Measurements from ENCODE around the gene OXGR1.

The OXGR1 gene

DNA sequence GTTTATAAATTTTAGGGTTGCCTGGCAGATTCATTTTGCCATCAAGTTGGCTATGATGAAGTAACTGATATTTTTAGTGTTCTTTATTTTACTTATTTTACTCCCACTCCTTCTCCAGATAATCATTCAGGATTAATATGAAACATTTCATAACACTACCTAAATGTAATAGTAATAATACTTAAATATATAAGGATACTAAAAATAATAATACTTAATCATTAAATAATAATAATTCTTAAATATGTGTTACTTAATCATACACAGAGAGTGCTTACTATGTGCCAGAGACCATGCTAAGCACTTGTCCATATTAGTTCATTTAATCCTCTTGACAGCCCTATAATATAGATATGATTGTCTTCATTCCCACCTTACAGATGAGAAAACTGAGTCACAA is 23.0 kb upstream of the OXGR1 start:
- TF ChIP-seq, protein P1, sequence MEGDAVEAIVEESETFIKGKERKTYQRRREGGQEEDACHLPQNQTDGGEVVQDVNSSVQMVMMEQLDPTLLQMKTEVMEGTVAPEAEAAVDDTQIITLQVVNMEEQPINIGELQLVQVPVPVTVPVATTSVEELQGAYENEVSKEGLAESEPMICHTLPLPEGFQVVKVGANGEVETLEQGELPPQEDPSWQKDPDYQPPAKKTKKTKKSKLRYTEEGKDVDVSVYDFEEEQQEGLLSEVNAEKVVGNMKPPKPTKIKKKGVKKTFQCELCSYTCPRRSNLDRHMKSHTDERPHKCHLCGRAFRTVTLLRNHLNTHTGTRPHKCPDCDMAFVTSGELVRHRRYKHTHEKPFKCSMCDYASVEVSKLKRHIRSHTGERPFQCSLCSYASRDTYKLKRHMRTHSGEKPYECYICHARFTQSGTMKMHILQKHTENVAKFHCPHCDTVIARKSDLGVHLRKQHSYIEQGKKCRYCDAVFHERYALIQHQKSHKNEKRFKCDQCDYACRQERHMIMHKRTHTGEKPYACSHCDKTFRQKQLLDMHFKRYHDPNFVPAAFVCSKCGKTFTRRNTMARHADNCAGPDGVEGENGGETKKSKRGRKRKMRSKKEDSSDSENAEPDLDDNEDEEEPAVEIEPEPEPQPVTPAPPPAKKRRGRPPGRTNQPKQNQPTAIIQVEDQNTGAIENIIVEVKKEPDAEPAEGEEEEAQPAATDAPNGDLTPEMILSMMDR (IDR thresholded peaks at IDR 0.05; ENCODE audit: low read depth, low read length) = no peak
- DNase-seq (ENCODE audit: low read depth in 2 of 2) = no peak

DNA sequence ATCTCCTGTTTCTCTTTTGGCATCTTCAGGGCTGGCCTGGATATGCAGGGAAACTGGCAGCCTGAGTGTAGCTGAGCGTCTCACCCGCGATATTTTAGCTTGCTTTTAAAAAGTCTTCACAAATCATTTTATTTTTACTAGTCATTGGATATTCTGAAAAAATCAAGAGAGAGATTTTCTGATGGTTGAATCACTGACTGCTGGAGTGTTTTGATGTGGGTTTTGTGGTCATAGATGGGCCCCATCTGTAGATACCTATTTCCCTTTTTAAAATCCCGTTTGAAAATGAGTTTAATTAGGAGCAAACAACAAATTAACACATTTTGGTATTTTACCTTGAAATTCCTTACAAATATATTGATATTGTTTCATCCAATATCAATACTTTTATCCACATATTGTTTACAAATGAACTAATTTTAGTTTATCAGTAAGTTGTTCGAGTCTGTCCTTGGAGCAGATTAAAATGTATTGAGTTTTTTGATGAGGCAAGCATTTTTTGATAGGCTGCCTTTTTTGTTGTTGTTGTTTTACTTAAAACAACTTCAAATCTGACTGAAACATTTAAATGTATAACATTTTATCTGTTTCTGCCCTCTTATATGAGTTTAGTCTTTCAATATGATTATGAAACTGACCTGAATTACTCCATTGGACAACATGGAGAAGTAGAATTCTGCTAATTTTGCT is 21.5 kb upstream of the OXGR1 start:
- TF ChIP-seq, protein P1 (IDR thresholded peaks at IDR 0.05; ENCODE audit: low read depth, low read length) = no peak
- DNase-seq (ENCODE audit: low read depth in 2 of 2) = no peak
- H3K4me3 ChIP-seq (replicated peaks in 1 of 2; ENCODE audit: low read depth in 2 of 2, low read length in 2 of 2) = no peak overlapping the region

More for the DNA sequence above, 23.0 kb upstream of the OXGR1 start:
- no peak overlapping the region for H3K4me3 ChIP-seq (replicated peaks in 1 of 2; ENCODE audit: low read depth in 2 of 2, low read length in 2 of 2)

DNA sequence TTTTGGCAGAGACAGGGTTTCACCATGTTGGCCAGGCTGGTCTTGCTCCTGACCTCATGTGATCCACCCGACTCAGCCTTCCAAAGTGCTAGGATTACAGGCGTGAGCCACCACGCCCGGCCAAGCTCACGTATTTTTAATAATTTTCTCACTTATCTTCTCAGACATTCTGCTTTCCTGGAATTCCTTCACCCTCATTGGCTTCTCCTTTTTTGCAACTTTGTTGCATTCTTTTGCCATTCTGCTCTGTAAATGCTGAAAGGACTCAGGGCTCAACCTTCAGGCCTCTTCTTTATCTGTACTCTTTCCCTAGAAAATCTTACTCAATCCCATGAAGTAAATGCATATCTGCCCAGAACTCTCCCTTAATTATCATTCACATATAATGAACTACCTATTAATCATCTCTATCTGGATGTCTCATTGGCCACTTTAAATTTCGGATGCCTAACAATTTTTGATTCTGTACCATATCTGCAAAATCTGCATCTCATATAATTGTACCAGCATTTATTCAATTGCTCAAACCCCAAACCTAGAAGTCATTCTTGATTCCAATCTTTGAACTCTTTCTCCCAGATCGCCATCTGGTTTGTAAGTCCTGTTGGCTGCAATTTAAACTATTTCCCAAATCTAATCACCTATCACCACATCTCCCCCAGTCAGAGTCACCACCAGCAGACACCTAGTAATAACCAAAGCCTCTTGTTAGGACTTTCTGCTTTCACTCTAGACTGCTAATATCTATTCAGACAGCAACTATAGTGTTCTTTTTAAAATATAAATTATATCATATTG is 18.2 kb upstream of the OXGR1 start:
- DNase-seq (ENCODE audit: low read depth in 2 of 2) = no peak
- TF ChIP-seq, protein P1 (IDR thresholded peaks at IDR 0.05; ENCODE audit: low read depth, low read length) = no peak
- H3K4me3 ChIP-seq (replicated peaks in 1 of 2; ENCODE audit: low read depth in 2 of 2, low read length in 2 of 2) = no peak overlapping the region

DNA sequence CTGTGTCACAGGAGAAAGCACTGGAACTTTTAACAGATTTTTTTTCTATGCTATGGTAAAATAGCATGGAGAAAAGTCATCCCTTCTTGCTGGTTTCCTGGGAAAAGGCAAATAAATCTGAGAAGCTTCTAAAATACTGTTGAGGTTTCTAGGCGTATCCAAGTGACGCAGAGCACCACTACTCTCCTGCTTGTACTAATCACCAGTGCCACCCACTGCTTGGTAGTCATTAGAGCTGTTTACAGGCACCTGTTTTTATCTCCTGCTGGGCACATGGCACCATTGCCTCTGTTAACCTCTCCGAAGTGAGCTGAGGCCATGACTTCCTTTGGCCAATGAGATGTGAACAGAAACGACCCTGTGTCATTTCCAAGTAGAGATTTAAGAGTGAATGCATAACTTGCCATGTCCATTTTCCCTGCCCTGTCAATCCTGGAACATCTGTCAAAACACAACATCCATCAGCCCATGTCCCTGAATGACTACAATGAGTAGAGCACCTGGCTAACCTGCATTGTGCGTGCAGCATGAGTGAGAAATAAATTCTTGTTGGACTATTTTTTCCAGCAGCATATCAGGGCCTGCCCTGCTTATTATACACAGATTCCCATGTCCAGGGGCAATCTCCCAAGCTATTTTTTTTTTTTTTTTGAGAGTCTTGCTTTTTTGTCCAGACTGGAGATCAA is 17.3 kb upstream of the OXGR1 start:
- no peak for DNase-seq (ENCODE audit: low read depth in 2 of 2)
- TF ChIP-seq, protein P1 (IDR thresholded peaks at IDR 0.05; ENCODE audit: low read depth, low read length) = no peak
- H3K4me3 ChIP-seq (replicated peaks in 1 of 2; ENCODE audit: low read depth in 2 of 2, low read length in 2 of 2) = no peak overlapping the region

DNA sequence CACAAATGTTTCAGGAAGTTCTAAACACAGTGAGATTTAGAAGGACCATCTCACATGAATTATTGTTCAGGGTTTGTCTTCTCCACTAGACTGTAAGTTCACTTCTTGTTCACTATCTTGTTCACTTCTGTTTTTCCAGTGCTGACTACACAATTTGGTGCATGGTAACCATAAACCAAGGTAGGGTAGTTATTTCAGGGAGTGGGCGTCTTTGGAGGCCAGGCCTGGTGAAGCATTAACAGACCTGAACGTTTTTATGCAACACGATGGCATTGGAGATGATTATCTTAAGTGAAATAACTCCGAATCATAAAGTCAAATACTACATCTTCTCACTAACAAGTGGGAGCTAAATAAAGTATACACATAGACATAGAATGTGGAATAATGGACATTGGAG is 14.4 kb upstream of the OXGR1 start:
- no peak for DNase-seq (ENCODE audit: low read depth in 2 of 2)
- H3K4me3 ChIP-seq (replicated peaks in 1 of 2; ENCODE audit: low read depth in 2 of 2, low read length in 2 of 2) = no peak overlapping the region
- TF ChIP-seq, protein P1 (IDR thresholded peaks at IDR 0.05; ENCODE audit: low read depth, low read length) = no peak

DNA sequence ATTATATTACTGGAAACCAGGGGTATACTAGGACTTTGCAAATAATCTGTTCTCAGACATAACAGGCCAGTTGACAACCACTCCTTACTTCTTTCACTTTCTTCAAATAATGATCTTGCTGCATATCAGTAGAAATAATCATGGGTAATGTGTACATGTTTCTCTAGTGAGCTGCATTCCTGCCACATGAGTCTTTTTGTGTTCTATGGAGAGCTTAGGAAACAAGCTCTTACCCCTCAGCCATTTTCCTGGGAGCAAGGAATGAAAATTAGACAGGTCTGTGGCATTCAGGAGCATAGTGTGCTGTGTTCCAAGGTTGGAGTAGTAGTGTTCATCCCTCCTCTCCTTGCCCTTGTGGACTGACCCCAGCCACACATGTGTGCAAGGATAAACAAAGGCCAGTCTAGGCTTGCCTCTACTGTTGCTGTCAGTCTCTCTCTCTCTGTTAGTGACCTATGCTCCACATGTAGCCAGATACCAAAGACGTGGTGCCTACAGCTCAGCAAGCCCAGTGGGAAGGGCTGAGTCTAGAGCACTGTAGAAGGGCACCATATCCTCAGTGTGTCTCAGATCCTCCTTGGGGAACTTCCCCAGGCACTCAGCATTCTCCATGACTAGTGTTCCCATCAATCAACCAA is 11.5 kb upstream of the OXGR1 start:
- TF ChIP-seq, protein P1 (IDR thresholded peaks at IDR 0.05; ENCODE audit: low read depth, low read length) = no peak
- peak; percentile 40 to 69 for DNase-seq (ENCODE audit: low read depth in 2 of 2)
- H3K4me3 ChIP-seq (replicated peaks in 1 of 2; ENCODE audit: low read depth in 2 of 2, low read length in 2 of 2) = no peak overlapping the region

Measured in cardiac fibroblast (primary cell).